Calu3 (cell line): ENCODE data around the gene TMC8. TPM values are rescaled to one million over a fixed set of nuclear protein-coding genes. Genes with fewer than 3 reads are reported as not detected.
A peak's percentile ranks its signal among the peaks of the same experiment; 100 is the strongest.
"Not testable (repeated sequence)": the region's sequence is repeated elsewhere in the genome, so short reads cannot be mapped to it uniquely, and the experiment has no call there.

Experiments used
- BruUV-seq: library from RNA; stranded (reverse); fragments of 400-500 nt; replicated peaks from 2 replicates; lab custom pipeline; 2021; lab: Mats Ljungman, UMichigan
- CTCF ChIA-PET: fragments of 300-600 bp; sonication (Branson Sonifier 250); formaldehyde crosslinking; loops from one replicate; lab custom pipeline; 2022; ENCODE audit warnings: antibody characterized with exemption; lab: Charles Lee
- DNase-seq: peaks from one replicate; pipeline ENCODE4 v3.0.0; 2022
- H3K27ac Mint-ChIP-seq: one replicate; pipeline ENCODE4 v1.8.0; 2022; ENCODE audit warnings: mixed read lengths; ENCODE audit not compliant: unreplicated experiment
- H3K27me3 Mint-ChIP-seq: one replicate; pipeline ENCODE4 v1.8.0; 2022; ENCODE audit warnings: mixed read lengths; ENCODE audit not compliant: unreplicated experiment
- H3K36me3 Mint-ChIP-seq: one replicate; pipeline ENCODE4 v1.8.0; 2022; ENCODE audit warnings: mild to moderate bottlenecking, moderate library complexity, mixed read lengths; ENCODE audit not compliant: insufficient read depth, unreplicated experiment
- H3K4me1 Mint-ChIP-seq: one replicate; pipeline ENCODE4 v1.8.0; 2022; ENCODE audit warnings: mild to moderate bottlenecking, low read depth, mixed read lengths; ENCODE audit not compliant: unreplicated experiment
- H3K4me3 Mint-ChIP-seq: one replicate; pipeline ENCODE4 v1.8.0; 2022; ENCODE audit warnings: mild to moderate bottlenecking, low read depth, moderate library complexity, mixed read lengths; ENCODE audit not compliant: unreplicated experiment
- H3K9me3 Mint-ChIP-seq: one replicate; pipeline ENCODE4 v1.8.0; 2022; ENCODE audit warnings: low read depth, mixed read lengths; ENCODE audit not compliant: unreplicated experiment
- CTCF ChIP-seq: fragments of 200-600 bp; IDR thresholded peaks from one replicate; pipeline ENCODE4 v1.8.0; 2022; ENCODE audit warnings: antibody characterized with exemption; ENCODE audit not compliant: unreplicated experiment
- intact Hi-C: fragments of 100-400 bp; cut with micrococcal nuclease; formaldehyde crosslinking; loops from one replicate; pipeline ENCODE4 v1.10.0; 2022; ENCODE audit not compliant: unreplicated experiment
- total RNA-seq: library from RNA; stranded (reverse); gene quantifications from 2 replicates; pipeline ENCODE4 v1.2.3, GENCODE V29; 2022

Gene TMC8
- total RNA-seq, 1 experiment from 2014 or later: 1.1 TPM

- Mint-ChIP-seq H3K27ac (peak overlapping the region; percentile 87), H3K4me3 (peak overlapping the region; percentile 23), H3K9me3 (no peaks in the 10 kb centered on the region), H3K4me1 (peaks cover 45% of the 10 kb centered on the region), H3K27me3 (no peaks in the 10 kb centered on the region), H3K36me3 (peaks cover 64% of the 10 kb centered on the region)
- TF ChIP-seq CTCF: no peak
- TSS peak; percentile 16 for BruUV-seq
- intact Hi-C loops: no loop called here
- no peak for DNase-seq
- CTCF ChIA-PET: interaction anchor here (0.6 kb wide), 1 partner anchor 193 kb away, joined by 4 read pairs; no protein-coding TSS in a partner anchor
Measured at GRCh38 chr17:78170692-78171590, 40.4 kb downstream of the TMC8 start.

- Mint-ChIP-seq H3K4me3 (peak overlapping the region; percentile 23), H3K36me3 (peaks cover 65% of the 10 kb centered on the region), H3K4me1 (peaks cover 46% of the 10 kb centered on the region), H3K27ac (peak overlapping the region; percentile 87)
- CTCF ChIA-PET: interaction anchor here (0.6 kb wide), 1 partner anchor 56 kb away, joined by 3 read pairs; no protein-coding TSS in a partner anchor
- H3K9me3 Mint-ChIP-seq, intact Hi-C loops, BruUV-seq, DNase-seq, H3K27me3 Mint-ChIP-seq: not testable (repeated sequence)
Measured at GRCh38 chr17:78171591-78172248, 41.1 kb downstream of the TMC8 start.

- H3K4me3 Mint-ChIP-seq: peak overlapping the region; percentile 23
- H3K27ac Mint-ChIP-seq: peak overlapping the region; percentile 87
- H3K9me3 Mint-ChIP-seq: no peaks in the 10 kb centered on the region
- H3K27me3 Mint-ChIP-seq: no peaks in the 10 kb centered on the region
- peaks cover 46% of the 10 kb centered on the region for H3K4me1 Mint-ChIP-seq
- intact Hi-C loops: no loop called here
- CTCF ChIA-PET: interaction anchor here (0.6 kb wide), 1 partner anchor 57 kb away, joined by 3 read pairs; no protein-coding TSS in a partner anchor
- TF ChIP-seq CTCF: no peak
- H3K36me3 Mint-ChIP-seq: peaks cover 65% of the 10 kb centered on the region
- BruUV-seq: no TSS peak
- peak; percentile 64 for DNase-seq
Measured at GRCh38 chr17:78172249-78173051, 41.9 kb downstream of the TMC8 start.

GRCh38 chr17:78173097-78173715, 42.6 kb downstream of the TMC8 start:
- peak overlapping the region; percentile 87 for H3K27ac Mint-ChIP-seq
- TF ChIP-seq CTCF: no peak
- no peak overlapping the region for H3K4me3 Mint-ChIP-seq
- H3K4me1 Mint-ChIP-seq: peaks cover 46% of the 10 kb centered on the region
- intact Hi-C loops: no loop called here
- H3K36me3 Mint-ChIP-seq: peaks cover 64% of the 10 kb centered on the region
- H3K27me3 Mint-ChIP-seq: no peaks in the 10 kb centered on the region
- BruUV-seq: no TSS peak
- no peak for DNase-seq
- no peaks in the 10 kb centered on the region for H3K9me3 Mint-ChIP-seq
- CTCF ChIA-PET: interaction anchor here (0.6 kb wide), 1 partner anchor 105 kb away, joined by 4 read pairs; no protein-coding TSS in a partner anchor
